GM12875 (cell line): Measurements from ENCODE around the gene EGFL7.
A peak's percentile ranks its signal among the peaks of the same experiment; 100 is the strongest.
"Not testable (repeated sequence)": the region's sequence is repeated elsewhere in the genome, so short reads cannot be mapped to it uniquely, and the experiment has no call there.

Experiments
- H3K4me3 ChIP-seq: one replicate; pipeline ENCODE4 v1.5.1; 2011; ENCODE audit warnings: low read depth, low read length, control low read depth
- TF ChIP-seq, protein P1 (sequence below): IDR thresholded peaks from 2 replicates; pipeline ENCODE4 v1.5.1; 2011; ENCODE audit warnings: low read depth, mild to moderate bottlenecking, control low read depth, inconsistent platforms, low read length, moderate library complexity, borderline replicate concordance; ENCODE audit not compliant: insufficient read depth

Gene EGFL7

DNA sequence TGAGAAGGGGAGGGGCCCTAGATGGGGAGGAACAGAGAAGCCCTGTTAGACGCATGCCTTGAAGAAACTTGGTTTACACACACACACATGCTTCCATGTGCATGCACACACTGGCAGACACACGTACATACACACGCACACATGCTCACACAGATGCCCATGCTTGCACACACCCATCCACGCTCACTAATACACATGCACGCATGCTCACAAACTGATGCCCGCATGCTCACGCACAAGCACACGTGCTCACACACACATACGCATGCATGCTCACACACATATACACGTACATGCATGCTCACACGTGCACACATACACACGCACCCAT is 32.1 kb upstream of the EGFL7 start:
- no peak overlapping the region for H3K4me3 ChIP-seq
- TF ChIP-seq, protein P1, sequence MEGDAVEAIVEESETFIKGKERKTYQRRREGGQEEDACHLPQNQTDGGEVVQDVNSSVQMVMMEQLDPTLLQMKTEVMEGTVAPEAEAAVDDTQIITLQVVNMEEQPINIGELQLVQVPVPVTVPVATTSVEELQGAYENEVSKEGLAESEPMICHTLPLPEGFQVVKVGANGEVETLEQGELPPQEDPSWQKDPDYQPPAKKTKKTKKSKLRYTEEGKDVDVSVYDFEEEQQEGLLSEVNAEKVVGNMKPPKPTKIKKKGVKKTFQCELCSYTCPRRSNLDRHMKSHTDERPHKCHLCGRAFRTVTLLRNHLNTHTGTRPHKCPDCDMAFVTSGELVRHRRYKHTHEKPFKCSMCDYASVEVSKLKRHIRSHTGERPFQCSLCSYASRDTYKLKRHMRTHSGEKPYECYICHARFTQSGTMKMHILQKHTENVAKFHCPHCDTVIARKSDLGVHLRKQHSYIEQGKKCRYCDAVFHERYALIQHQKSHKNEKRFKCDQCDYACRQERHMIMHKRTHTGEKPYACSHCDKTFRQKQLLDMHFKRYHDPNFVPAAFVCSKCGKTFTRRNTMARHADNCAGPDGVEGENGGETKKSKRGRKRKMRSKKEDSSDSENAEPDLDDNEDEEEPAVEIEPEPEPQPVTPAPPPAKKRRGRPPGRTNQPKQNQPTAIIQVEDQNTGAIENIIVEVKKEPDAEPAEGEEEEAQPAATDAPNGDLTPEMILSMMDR, result no peak

DNA sequence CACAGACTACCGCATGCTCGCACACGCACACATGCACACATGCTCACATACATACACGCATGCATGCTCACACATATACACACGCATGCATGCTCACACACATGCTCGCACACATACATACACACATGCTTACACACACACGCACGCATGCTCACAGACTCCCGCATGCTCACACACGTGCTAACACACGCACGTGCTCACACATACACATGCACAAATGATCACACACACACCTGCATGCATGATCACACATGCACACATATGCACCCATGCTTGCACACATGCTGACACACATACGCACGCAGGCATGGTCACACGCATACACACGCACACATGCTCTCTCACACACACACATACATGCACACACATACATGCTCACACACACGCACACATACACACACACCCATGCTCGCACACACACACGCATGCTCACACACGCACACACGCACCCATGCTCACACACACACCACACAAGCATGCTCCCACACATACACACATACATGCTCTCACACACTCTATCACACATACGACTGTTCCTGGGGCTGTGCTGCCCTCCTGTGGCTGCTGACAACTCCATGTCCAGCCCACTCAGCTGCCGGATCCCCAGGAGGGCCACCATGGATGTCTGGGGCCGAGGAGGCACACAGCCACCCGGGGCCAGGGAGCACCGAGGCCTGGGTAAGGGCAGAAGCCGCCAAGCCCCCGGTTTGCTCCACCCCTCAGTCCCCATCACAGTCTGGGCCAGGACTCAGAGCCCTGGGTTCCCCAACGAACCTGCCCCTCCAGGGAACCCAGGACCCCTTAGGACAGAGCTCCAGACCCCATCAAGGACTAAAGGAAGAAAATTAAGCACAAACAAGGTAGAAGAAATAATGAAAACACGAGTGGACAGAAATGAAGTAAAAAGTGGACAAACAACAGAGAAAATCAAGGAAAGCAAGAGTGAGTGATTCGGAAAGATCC is 31.4 kb upstream of the EGFL7 start:
- H3K4me3 ChIP-seq, result no peak overlapping the region
- TF ChIP-seq, protein P1, result peak; percentile 80

DNA sequence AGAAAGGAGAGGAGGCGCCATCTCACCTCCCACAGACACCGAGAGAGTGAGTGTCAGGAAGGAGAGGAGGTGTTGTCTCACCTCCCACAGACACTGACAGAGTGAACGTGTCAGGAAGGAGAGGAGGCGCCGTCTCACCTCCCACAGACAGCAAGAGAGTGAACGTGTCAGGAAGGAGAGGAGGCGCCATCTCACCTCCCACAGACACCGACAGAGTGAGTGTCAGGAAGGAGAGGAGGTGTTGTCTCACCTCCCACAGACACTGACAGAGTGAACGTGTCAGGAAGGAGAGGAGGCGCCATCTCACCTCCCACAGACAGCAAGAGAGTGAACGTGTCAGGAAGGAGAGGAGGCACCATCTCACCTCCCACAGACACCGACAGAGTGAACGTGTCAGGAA is 30.6 kb upstream of the EGFL7 start:
- H3K4me3 ChIP-seq, result not testable (repeated sequence)

DNA sequence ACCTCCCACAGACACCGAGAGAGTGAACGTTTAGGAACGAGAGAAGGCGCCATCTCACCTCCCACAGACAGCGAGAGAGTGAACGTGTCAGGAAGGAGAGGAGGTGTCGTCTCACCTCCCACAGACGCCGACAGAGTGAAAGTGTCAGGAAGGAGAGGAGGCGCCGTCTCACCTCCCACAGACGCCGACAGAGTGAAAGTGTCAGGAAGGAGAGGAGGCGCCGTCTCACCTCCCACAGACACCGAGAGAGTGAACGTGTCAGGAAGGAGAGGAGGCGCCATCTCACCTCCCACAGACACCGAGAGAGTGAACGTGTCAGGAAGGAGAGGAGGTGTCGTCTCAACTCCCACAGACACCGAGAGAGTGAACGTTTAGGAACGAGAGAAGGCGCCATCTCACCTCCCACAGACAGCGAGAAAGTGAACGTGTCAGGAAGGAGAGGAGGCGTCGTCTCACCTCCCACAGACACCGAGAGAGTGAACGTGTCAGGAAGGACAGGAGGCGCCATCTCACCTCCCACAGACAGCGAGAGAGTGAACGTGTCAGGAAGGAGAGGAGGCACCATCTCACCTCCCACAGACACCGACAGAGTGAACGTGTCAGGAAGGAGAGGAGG is 30.1 kb upstream of the EGFL7 start:
- not testable (repeated sequence) for H3K4me3 ChIP-seq

DNA sequence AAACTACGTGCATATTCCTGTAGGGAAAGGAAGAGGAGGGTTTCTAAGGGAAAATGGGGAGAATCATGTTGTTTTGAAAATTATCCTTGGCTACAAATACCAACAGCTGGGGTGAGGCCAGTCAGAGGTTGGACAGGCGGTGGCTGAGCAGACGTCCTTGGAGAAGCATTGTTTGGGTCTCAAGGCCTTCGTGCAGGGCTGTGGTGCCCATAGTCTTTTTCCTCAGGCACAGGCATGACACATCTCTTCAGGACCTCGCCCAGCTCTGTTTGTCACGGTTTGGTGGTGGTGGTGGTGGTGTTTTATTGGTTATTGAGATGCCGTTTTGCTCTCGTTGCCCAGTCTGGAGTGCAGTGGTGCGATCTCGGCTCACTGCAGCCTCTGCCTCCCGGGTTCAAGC is 27.8 kb upstream of the EGFL7 start:
- no peak overlapping the region for H3K4me3 ChIP-seq
- TF ChIP-seq, protein P1, result no peak

DNA sequence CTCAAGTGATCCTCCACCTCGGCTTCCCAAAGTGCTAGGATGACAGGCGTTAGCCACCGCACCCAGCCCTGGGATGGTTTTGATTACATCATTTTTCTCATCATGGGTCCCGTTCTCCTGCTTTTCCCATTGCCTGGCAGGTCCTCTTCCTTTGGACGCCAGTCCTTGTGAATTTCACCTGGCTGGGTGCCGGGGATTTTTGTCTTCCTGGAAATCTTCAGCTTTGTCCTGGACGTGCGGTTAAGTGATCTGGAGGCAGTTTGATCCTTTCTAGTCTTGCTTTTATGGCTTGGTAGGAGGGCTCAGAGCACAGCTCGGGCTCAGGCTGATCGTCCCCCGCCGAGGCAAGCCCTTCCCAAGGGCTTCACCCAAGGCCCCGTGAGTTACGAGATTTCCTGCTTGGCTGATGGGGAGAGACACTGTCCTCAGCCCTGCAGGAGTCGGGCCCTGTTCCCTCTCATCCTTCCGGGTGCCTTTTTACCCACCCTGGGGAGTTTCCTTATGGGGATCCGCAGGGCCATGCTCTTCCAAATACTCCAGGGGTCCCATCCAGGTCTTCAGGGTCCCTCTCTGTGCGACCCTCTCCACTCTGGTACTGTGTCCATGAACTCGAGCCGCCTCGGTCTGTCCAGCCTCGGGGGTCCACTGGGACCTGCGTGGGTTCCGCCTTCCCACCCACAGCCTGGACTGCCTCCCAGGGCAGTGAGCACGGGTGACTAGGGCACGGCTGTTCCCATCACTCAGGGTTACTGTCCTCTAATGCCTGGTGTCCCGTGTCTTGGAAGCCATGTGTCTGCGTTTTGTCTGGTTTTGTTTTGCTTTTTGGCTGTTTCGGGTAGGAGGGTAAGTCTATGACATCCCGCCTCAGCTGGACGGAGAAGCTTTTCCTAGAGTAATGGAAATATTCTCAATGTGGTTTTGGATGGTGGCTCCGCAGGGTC is 22.3 kb upstream of the EGFL7 start:
- TF ChIP-seq, protein P1, result no peak
- H3K4me3 ChIP-seq, result no peak overlapping the region

DNA sequence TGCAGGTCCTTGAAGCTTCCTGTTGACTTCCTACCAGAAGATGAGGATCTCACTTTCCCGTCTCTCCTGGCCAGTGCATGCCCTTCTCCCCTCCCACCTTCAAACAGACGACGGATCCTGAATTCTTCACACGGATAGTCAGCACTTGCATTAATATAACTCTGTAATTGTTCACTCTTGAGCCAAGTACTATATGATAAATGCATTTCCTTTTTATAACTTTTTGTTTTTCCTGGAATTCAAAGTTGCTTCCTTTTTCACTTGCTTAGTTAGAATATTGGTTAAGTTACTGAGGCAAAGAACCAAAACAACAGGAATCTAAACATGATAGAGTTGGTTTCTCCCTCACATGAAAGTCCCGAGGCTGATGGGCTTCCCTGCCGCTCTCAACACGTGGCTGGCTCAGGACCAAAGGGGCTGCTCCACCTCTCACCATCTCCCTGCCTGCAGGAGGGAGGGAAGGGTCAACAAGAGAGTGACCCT is 20.2 kb upstream of the EGFL7 start:
- no peak overlapping the region for H3K4me3 ChIP-seq
- TF ChIP-seq, protein P1, result no peak
